Subcutaneous adipose tissue (tissue), 4 donors: ENCODE results near the gene RBMS3. TPM values are rescaled to one million over a fixed set of nuclear protein-coding genes. Genes with fewer than 3 reads are reported as not detected.

Experiments used
- total RNA-seq, 4 donors: library from RNA; depleted of rRNA; stranded (reverse); fragments of >200 nt; gene quantifications; one replicate each; pipeline ENCODE4 v1.1.0, GENCODE V29; 2016
- TF ChIP-seq, protein P1 (sequence below): fragments of 450-650 bp; IDR thresholded peaks from one replicate; pipeline ENCODE4 v1.5.1; 2016; ENCODE audit warnings: low read depth, mild to moderate bottlenecking, control low read depth, antibody characterized with exemption, moderate library complexity

RBMS3 gene
- total RNA-seq, 4 donors from 2014 or later: 98.6 to 171 (median 117) TPM

DNA sequence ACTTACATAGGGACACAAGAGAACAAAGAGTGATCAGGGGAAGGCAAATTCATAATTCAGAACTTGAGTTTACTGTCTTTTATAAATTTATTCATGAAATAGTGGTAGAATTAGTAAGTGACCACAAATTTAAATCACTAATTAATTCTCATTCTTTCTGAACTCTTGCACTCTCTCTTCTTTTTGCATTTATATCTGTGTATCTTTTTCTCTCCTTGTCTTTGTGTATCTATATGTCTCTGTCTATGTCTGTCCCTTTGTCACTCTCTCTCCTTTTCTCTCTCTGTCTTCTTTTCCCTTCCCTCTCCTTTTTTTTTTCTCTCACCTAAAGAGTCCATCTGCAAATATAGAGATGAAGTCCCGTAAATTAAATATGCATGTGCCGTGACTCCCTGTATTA is 31.5 kb downstream of the RBMS3 start:
- TF ChIP-seq, protein P1, sequence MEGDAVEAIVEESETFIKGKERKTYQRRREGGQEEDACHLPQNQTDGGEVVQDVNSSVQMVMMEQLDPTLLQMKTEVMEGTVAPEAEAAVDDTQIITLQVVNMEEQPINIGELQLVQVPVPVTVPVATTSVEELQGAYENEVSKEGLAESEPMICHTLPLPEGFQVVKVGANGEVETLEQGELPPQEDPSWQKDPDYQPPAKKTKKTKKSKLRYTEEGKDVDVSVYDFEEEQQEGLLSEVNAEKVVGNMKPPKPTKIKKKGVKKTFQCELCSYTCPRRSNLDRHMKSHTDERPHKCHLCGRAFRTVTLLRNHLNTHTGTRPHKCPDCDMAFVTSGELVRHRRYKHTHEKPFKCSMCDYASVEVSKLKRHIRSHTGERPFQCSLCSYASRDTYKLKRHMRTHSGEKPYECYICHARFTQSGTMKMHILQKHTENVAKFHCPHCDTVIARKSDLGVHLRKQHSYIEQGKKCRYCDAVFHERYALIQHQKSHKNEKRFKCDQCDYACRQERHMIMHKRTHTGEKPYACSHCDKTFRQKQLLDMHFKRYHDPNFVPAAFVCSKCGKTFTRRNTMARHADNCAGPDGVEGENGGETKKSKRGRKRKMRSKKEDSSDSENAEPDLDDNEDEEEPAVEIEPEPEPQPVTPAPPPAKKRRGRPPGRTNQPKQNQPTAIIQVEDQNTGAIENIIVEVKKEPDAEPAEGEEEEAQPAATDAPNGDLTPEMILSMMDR: no peak

DNA sequence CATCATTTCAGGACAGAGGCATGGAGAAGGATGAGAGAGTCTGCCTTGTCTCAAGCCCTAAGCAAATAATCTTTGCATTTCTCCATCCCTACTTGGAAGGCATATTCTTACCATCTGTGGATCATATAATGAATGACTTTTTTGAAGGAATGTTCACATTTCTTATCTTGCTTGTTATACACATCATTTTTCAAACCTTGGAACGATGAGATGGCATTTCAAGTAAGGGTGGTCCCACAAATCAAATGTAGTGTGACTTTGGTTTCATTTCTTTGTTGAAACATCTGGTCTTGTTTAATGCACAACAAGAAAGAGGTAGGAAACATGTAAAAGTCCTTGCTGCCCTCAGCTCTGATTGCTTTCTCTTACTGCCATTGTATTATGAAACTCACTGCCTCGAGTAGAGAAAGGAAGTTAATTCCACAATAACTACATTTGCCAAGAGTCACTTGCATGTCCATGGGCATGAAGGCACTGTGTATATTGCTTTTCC is 32.1 kb downstream of the RBMS3 start:
- TF ChIP-seq, protein P1: no peak

DNA sequence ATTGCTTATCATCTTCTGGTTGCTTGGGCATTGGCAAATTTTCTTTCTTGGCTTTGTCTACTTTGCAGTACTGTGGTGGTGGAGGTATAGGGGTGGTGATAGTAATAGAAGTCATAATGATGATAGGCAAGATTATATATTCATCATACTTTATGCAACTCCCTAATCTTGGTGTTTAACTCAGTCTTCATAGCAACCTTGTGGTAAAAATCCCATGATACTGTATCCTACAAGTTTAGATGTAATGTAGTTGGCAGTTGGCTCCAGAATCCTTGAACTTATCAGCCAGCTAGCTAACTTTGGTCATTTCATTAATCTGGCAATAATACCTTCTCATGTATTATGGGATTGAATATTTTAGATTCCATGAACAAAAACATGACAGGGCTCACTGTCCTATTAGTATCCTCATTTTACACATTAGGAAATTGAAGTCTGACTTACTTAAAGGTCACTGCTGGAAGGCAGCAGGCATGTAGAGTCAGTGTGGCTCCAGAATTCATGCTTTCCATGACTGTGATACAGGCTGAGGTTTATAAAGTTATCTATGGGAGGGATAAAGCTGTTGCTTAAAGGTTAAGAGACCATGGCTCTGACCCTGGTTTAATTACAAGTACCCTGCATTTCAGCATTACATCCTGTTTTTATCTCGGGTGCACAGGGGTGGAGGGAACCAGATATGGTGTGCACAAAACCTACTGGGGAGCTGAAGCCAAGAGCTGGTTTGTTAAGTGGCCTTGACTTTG is 33.3 kb downstream of the RBMS3 start:
- TF ChIP-seq, protein P1: no peak

DNA sequence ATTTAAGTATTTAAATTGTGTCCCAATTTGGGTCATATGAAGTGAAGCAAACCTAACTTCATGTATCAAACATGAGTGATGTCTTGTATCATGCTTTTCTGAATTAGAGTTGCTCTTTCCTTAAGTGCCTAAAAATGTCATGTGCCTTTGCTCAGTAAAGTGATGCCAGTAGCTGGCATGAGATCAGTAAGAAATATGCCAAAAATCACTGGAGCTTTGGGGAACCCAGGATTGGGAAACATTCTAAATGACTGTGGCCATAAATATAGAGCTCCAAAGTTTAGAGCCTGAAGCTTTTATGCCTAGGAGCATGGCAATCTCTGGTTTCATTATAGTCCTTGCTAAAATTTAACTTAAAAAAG is 33.8 kb downstream of the RBMS3 start:
- TF ChIP-seq, protein P1: no peak

DNA sequence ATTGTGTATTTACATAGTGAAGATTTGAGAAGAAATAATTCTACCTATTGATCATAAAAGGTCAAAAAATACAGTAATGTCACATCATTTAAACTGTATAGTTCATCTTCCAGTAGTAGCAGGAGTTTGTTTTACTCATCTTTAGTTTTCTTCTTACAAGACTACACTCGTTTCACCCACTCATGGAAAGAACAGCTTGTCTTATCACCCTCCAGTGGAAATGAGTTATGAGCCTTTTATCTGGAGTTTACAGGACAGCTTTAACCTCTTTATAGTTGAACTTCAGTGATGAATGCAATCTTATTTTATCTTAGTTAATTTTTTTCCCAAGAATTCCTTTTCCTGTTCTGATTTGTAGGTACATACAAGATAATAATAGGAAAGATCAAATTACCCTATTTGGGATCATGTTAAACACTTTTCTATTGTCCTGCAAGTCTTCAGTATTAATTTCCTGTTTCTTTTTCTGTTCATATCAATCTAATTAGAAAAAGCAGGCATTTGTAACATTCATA is 36.8 kb downstream of the RBMS3 start:
- TF ChIP-seq, protein P1: no peak

DNA sequence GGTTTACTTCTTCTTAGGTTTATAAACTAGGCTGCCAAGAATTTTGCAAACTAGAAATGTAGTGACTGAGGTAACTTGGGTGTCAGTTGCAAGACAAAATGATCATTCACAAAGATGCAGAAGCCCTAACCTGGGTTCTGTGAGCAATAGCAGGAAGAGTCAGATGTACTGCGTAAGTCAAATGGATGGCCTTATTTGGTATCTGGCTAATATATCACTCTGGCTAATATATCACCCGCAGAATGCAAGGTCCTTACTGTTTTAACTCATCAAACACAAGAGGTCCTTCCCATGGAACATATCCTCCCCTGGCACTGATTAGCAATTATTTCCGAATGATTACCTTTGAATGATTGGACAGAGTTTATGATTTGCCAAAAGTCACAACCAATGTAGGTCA is 37.4 kb downstream of the RBMS3 start:
- TF ChIP-seq, protein P1: no peak

DNA sequence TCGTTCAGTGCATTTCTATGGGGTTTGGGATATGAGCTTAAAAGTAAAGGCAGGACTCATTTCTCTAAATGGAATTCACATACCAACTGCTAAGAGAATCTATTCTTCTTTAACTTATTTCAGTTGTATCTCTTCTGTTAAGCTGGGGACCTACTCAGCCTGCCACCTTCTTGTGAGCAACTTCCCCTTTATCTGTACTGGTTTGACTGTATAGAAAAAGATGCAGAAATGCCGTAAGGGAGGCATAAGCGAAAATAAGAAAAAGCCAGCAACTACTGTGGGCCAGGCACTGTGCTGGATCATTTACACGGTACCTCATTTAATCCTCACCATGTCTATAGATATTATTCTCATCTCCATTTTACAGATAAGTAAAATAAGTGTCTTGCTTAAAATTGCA is 38.4 kb downstream of the RBMS3 start:
- TF ChIP-seq, protein P1: no peak
